GM12874 (cell line): ENCODE measurements around the gene ATRAID.

Experiments
- CTCF ChIP-seq: IDR thresholded peaks from 2 replicates; pipeline ENCODE4 v1.5.1; 2011; ENCODE audit warnings: low read depth, mild to moderate bottlenecking, control low read depth, low read length, moderate library complexity; ENCODE audit not compliant: insufficient read depth

Gene ATRAID

GRCh38 chr2:27233341-27233740, 21.5 kb downstream of the ATRAID start:
- no peak for TF ChIP-seq CTCF

- no peak for TF ChIP-seq CTCF
Observed at GRCh38 chr2:27236136-27236535, 24.3 kb downstream of the ATRAID start.

GRCh38 chr2:27236626-27237025, 24.8 kb downstream of the ATRAID start:
- no peak for TF ChIP-seq CTCF

GRCh38 chr2:27237341-27237945, 25.6 kb downstream of the ATRAID start:
- no peak for TF ChIP-seq CTCF

- TF ChIP-seq CTCF = no peak
Observed at GRCh38 chr2:27238976-27239375, 27.1 kb downstream of the ATRAID start.

- TF ChIP-seq CTCF = no peak
Observed at GRCh38 chr2:27240406-27240805, 28.6 kb downstream of the ATRAID start.

- TF ChIP-seq CTCF = no peak
Observed at GRCh38 chr2:27241761-27242613, 30.1 kb downstream of the ATRAID start.
